Mesendoderm (in vitro differentiated cells): Measurements from ENCODE around the gene AHRR.
"Not testable (repeated sequence)": the region's sequence is repeated elsewhere in the genome, so short reads cannot be mapped to it uniquely, and the experiment has no call there.

Experiments used
- DNase-seq: peaks from one replicate; pipeline ENCODE4 v3.0.0; 2013
- H2AK5ac ChIP-seq: 2 replicates; pipeline ENCODE4 v1.6.1; 2013; ENCODE audit warnings: low read length, inconsistent platforms
- H2BK120ac ChIP-seq: 2 replicates; pipeline ENCODE4 v1.6.1; 2013; ENCODE audit warnings: low read depth, mild to moderate bottlenecking, low read length, moderate library complexity, mixed read lengths
- H2BK15ac ChIP-seq: replicated peaks from 2 replicates; pipeline ENCODE4 v1.6.1; 2013; ENCODE audit warnings: low read depth, mild to moderate bottlenecking, moderate library complexity
- H2BK5ac ChIP-seq: 2 replicates; pipeline ENCODE4 v1.6.1; 2013; ENCODE audit warnings: low read length, inconsistent platforms
- H3K18ac ChIP-seq: 2 replicates; pipeline ENCODE4 v1.6.1; 2013; ENCODE audit warnings: mild to moderate bottlenecking, low read length, mixed read lengths
- H3K23ac ChIP-seq: one replicate; pipeline ENCODE4 v1.6.1; 2013; ENCODE audit warnings: low read length
- H3K27ac ChIP-seq: 2 replicates; pipeline ENCODE4 v1.5.1; 2013; ENCODE audit warnings: low read depth, mild to moderate bottlenecking, inconsistent platforms, low read length, moderate library complexity
- H3K27me3 ChIP-seq: 2 replicates; pipeline ENCODE4 v1.6.1; 2013; ENCODE audit warnings: low read length, control low read depth, mild to moderate bottlenecking, inconsistent platforms; ENCODE audit not compliant: insufficient read depth, poor library complexity
- H3K36me3 ChIP-seq: 2 replicates; pipeline ENCODE4 v1.6.1; 2013; ENCODE audit warnings: low read length, inconsistent platforms; ENCODE audit not compliant: control insufficient read depth, insufficient read depth
- H3K4ac ChIP-seq: one replicate; pipeline ENCODE4 v1.6.1; 2013; ENCODE audit warnings: low read depth, mild to moderate bottlenecking, low read length, moderate library complexity
- H3K4me1 ChIP-seq: 2 replicates; pipeline ENCODE4 v1.6.1; 2013; ENCODE audit warnings: low read depth, low read length, inconsistent platforms; ENCODE audit not compliant: control insufficient read depth
- H3K4me2 ChIP-seq: 2 replicates; pipeline ENCODE4 v1.6.1; 2013; ENCODE audit warnings: low read length
- H3K4me3 ChIP-seq: 2 replicates; pipeline ENCODE4 v1.5.1; 2013; ENCODE audit warnings: mild to moderate bottlenecking, low read length
- H3K56ac ChIP-seq: one replicate; pipeline ENCODE4 v1.6.1; 2013; ENCODE audit warnings: low read length
- H3K79me1 ChIP-seq: 2 replicates; pipeline ENCODE4 v1.6.1; 2013; ENCODE audit warnings: low read length, inconsistent platforms
- H3K79me2 ChIP-seq: 2 replicates; pipeline ENCODE4 v1.6.1; 2013; ENCODE audit warnings: mild to moderate bottlenecking, low read length; ENCODE audit not compliant: control insufficient read depth, insufficient read depth
- H3K9ac ChIP-seq: 2 replicates; pipeline ENCODE4 v1.6.1; 2013; ENCODE audit warnings: low read length, inconsistent platforms
- H4K5ac ChIP-seq: one replicate; pipeline ENCODE4 v1.6.1; 2013; ENCODE audit warnings: low read length
- H4K8ac ChIP-seq: one replicate; pipeline ENCODE4 v1.6.1; 2013; ENCODE audit warnings: low read depth, mild to moderate bottlenecking, control low read depth, low read length, moderate library complexity
- WGBS: extraction: QIAGEN DNeasy Blood & Tissue Kit; methylation state at CpG from one replicate; pipeline ENCODE4 v1.1.7; 2013; ENCODE audit warnings: low lambda C conversion rate, missing lambda C conversion rate; ENCODE audit not compliant: insufficient coverage; ENCODE audit errors: extremely low coverage; 5-methylcytosine and 5-hydroxymethylcytosine counted together

AHRR gene

DNA sequence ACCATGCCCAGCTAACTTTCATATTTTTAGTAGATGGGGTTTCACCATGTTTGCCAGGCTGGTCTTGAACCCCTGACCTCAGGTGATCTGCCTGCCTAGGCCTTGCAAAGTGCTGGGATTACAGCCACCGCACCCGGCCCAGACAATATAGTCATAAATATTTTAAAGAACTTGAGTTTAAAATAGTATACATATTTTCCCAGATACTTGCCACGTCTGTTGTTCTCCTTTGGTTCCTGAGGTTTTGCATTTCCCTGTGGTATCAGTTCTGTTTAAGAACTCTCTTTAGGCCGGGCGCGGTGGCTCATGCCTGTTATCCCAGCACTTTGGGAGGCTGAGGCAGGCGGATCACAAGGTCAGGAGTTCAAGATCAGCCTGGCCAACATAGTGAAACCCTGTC is 63.1 kb downstream of the AHRR start:
- H3K4ac ChIP-seq, H3K56ac ChIP-seq, H3K27me3 ChIP-seq, H3K18ac ChIP-seq, H3K9ac ChIP-seq, H3K27ac ChIP-seq, H3K4me1 ChIP-seq, H3K4me3 ChIP-seq, DNase-seq, H3K36me3 ChIP-seq, H3K79me2 ChIP-seq, H3K4me2 ChIP-seq, H2BK120ac ChIP-seq, H2BK5ac ChIP-seq, H2BK15ac ChIP-seq, H3K23ac ChIP-seq, H2AK5ac ChIP-seq, H4K5ac ChIP-seq, H3K79me1 ChIP-seq, H4K8ac ChIP-seq: not testable (repeated sequence)
- WGBS, result no CpG with 5 or more reads among the region's 7 CpGs

DNA sequence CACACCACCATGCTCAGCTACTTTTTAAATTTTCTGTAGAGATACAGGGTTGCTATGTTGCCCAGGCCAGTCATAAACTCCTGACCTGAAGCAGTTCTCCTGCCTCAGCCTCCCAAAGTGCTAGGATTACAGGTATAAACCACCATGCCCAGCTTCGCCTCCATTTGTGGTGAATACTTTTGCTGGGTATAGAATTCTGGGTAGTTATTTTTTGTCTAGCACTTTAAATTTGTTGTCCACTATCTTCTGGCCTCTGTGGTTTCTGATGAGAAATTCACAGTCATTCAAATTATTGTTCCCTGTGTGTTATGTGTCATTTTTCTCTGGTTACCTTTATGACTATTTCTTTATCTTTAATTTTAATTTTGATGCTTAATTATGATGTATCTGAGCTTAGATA is 63.8 kb downstream of the AHRR start:
- no peak for DNase-seq
- Histone ChIP-seq H3K79me1 (no peaks in the 10 kb centered on the region), H2BK15ac (no peak overlapping the region), H3K23ac (no peak overlapping the region), H2BK120ac (no peak overlapping the region), H3K56ac (no peak overlapping the region), H3K79me2 (no peaks in the 10 kb centered on the region), H4K8ac (no peak overlapping the region), H2BK5ac (no peak overlapping the region), H3K27me3 (no peaks in the 10 kb centered on the region), H3K4me2 (no peak overlapping the region), H3K36me3 (no peaks in the 10 kb centered on the region), H3K4me3 (no peak overlapping the region), H4K5ac (no peak overlapping the region), H3K4ac (no peak overlapping the region), H2AK5ac (no peak overlapping the region), H3K4me1 (no peaks in the 10 kb centered on the region), H3K27ac (no peak overlapping the region), H3K18ac (no peak overlapping the region), H3K9ac (no peak overlapping the region)
- no CpG with 5 or more reads among the region's 1 CpG for WGBS

DNA sequence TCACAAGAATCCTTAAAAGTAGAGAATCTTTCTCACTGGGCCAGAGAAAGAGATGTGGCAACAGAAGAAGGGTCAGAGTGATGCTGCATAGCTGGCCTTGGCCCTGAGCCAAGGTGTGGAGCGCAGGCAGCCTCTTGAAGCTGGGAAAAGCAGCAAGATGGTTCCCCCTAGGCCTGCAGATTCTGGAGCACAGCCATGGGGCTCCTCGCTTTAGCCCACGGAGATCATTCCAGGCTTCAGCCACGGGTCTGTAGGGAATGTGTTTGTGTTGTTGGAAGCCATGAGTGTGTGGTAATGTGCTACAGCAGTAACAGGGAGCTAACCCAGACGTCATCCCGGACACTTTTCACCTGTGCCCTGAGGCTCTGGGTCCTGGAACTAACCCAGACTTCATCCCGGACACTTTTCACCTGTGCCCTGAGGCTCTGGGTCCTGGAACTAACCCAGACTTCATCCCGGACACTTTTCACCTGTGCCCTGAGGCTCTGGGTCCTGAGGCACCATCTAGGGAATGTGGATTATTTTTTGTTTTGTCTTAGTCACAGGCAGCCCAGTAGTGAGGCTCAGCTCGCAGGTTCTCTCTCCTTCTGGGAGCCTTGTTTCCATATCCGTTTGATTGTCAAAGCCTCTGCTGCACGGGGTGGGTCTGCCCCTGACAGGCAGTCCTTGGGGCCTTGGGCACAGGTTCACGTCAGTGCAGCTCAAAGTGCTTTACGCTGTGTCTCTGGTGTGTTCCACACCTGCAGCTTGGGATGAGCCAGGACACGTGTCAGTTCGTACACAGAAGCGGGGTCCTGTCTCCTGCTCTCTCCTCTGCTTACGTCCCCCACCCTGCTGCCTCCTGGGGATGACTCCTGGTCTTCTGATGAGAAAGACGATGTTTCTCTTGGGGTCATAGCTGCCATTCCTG is 65.2 kb downstream of the AHRR start:
- H3K27ac ChIP-seq, result no peak overlapping the region

DNA sequence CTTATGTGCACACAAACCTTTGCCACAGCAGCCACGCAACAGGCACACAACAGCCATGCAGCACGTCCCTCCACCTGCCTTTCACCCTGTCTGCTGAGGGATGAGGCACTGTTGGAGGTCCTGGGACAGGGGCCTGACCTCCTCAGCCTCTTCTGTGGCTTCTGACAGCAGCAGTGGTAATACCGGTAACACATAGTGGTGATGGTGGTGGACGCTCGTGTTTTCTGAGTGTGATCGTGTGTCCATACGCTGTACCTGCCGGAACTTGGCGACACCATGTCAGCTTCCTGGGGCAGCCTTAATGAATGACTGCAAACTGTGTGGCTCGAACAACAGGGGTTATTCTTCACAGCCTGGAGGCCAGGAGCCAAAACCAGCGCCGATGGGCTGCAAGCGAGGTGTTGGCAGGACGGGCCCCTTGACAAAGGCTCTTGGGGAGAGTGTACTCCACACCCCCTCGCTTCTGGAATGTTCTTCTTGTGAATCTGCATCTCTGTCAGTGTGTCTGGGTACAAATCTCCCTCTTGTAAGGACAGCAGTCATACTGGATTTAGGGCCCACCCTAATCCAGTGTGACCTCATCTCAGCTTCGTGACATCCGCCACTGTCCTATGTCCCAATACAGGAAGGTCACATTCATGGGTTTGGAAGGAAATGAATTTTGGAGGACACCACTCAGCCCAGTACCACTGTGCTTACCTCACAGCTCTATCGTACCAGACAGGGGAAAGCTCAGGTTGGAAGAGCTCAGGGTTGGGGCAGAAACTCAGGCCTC is 66.2 kb downstream of the AHRR start:
- H3K18ac ChIP-seq, result no peak overlapping the region
- no peak for DNase-seq
- H2BK5ac ChIP-seq, result no peak overlapping the region
- no peaks in the 10 kb centered on the region for H3K36me3 ChIP-seq
- H4K8ac ChIP-seq, result no peak overlapping the region
- no peaks in the 10 kb centered on the region for H3K79me2 ChIP-seq
- H2BK15ac ChIP-seq, result no peak overlapping the region
- H2AK5ac ChIP-seq, result no peak overlapping the region
- H3K27me3 ChIP-seq, result no peaks in the 10 kb centered on the region
- no peak overlapping the region for H3K9ac ChIP-seq
- H3K4me1 ChIP-seq, result no peaks in the 10 kb centered on the region
- no peak overlapping the region for H3K4me2 ChIP-seq
- no peak overlapping the region for H3K23ac ChIP-seq
- H2BK120ac ChIP-seq, result no peak overlapping the region
- no peak overlapping the region for H3K4ac ChIP-seq
- H3K56ac ChIP-seq, result no peak overlapping the region
- no peak overlapping the region for H3K27ac ChIP-seq
- H3K79me1 ChIP-seq, result no peaks in the 10 kb centered on the region
- H3K4me3 ChIP-seq, result no peak overlapping the region
- no CpG with 5 or more reads among the region's 18 CpGs for WGBS
- H4K5ac ChIP-seq, result no peak overlapping the region

More for the DNA sequence above, 65.2 kb downstream of the AHRR start:
- Histone ChIP-seq H2BK15ac (no peak overlapping the region), H3K56ac (no peak overlapping the region), H3K4ac (no peak overlapping the region), H3K27me3 (no peaks in the 10 kb centered on the region), H3K79me1 (no peaks in the 10 kb centered on the region), H3K4me2 (no peak overlapping the region), H3K23ac (no peak overlapping the region), H3K18ac (no peak overlapping the region), H4K8ac (no peak overlapping the region), H2AK5ac (no peak overlapping the region), H3K79me2 (no peaks in the 10 kb centered on the region), H2BK5ac (no peak overlapping the region), H3K36me3 (no peaks in the 10 kb centered on the region), H3K4me3 (no peak overlapping the region), H3K4me1 (no peaks in the 10 kb centered on the region), H3K9ac (no peak overlapping the region), H4K5ac (no peak overlapping the region), H2BK120ac (no peak overlapping the region)
- WGBS, result no CpG with 5 or more reads among the region's 18 CpGs
- DNase-seq, result no peak

DNA sequence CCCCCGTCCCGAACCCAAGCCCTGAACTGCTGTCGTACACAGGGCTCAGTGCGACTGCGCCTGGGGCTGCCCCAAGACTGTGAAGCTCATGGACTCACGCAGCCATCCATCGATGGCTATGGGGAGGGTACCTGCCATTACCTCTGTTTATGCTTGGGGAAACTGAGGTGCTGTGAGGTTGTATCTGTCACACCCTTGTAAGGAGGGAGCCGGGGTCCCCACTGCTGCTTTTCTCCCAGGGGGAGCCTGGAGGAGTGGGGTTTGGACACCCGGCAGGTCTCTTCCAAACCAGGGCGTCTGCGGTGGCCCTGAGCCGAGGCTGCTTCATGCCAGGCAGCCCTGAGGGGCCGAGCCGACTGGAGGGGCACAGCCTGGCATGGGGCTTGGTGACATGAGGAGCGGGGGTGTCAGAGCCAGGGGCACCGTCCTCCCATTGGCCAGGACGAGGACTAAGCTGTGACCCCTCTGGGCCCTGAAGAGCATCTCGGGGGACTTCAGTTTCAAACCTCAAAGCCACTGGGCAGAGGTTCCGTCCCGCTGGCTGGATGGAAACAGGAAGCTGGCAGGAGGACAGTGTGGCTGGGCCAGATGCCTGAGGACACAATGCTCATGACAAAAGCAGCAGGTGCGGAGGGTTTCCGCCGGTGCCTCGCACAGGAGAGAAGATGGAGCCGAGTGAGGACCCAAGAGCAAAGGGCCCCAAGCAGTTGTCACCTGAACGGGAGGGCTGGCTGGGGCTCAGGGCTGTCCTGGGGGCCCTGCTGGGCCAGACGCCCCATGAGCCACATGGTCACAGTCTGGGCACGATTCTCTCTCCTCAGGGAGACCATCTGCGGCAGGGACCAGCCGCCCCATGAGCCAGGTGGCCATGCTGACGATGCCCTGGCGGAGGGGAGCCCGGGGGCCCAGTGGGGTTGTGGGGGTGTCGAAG is 67.0 kb downstream of the AHRR start:
- Histone ChIP-seq H3K9ac (no peak overlapping the region), H3K23ac (no peak overlapping the region), H3K79me1 (no peaks in the 10 kb centered on the region), H3K4me1 (no peaks in the 10 kb centered on the region), H3K4me3 (no peak overlapping the region), H3K56ac (no peak overlapping the region), H2BK120ac (no peak overlapping the region), H2AK5ac (no peak overlapping the region), H3K27ac (no peak overlapping the region), H3K4ac (no peak overlapping the region), H3K36me3 (no peaks in the 10 kb centered on the region), H2BK5ac (no peak overlapping the region), H3K4me2 (no peak overlapping the region), H2BK15ac (no peak overlapping the region), H4K5ac (no peak overlapping the region), H3K27me3 (no peaks in the 10 kb centered on the region), H3K79me2 (no peaks in the 10 kb centered on the region), H4K8ac (no peak overlapping the region), H3K18ac (no peak overlapping the region)
- DNase-seq, result no peak
- no CpG with 5 or more reads among the region's 34 CpGs for WGBS
